Measurements from ENCODE around the gene MAP3K12. TPM values are rescaled to one million over a fixed set of nuclear protein-coding genes. Genes with fewer than 3 reads are reported as not detected.

Gene MAP3K12
- total RNA-seq, 1 donor: 33.1 TPM

GRCh38 chr12:53508534-53509170 lies 9.4 kb upstream of the MAP3K12 start:
- DNase-seq (ENCODE audit: low read depth in 2 of 3, low spot score in 2 of 3): peak; percentile 60 to 77 (median 65)

GRCh38 chr12:53507603-53507885 lies 8.3 kb upstream of the MAP3K12 start:
- no peak for DNase-seq (ENCODE audit: low read depth in 2 of 3, low spot score in 2 of 3)

- DNase-seq (ENCODE audit: low read depth in 2 of 3, low spot score in 2 of 3): no peak
Measured at GRCh38 chr12:53506881-53507602, 7.8 kb upstream of the MAP3K12 start, which contains the start of gene NPFF. TSS of gene NPFF (minus strand) at chr12:53507484. CDS start at chr12:53507474, 10 bp downstream.

GRCh38 chr12:53506450-53506785 lies 7.2 kb upstream of the MAP3K12 start:
- DNase-seq (ENCODE audit: low read depth in 2 of 3, low spot score in 2 of 3): no peak

GRCh38 chr12:53505555-53506449 lies 6.5 kb upstream of the MAP3K12 start:
- no peak for DNase-seq (ENCODE audit: low read depth in 2 of 3, low spot score in 2 of 3)

- DNase-seq (ENCODE audit: low read depth in 2 of 3, low spot score in 2 of 3): no peak
Measured at GRCh38 chr12:53505086-53505485, 5.8 kb upstream of the MAP3K12 start.

GRCh38 chr12:53504004-53504920 lies 5.0 kb upstream of the MAP3K12 start:
- no peak for DNase-seq (ENCODE audit: low read depth in 2 of 3, low spot score in 2 of 3)

- no peak for DNase-seq (ENCODE audit: low read depth in 2 of 3, low spot score in 2 of 3)
Measured at GRCh38 chr12:53502983-53503728, 3.9 kb upstream of the MAP3K12 start.

- DNase-seq (ENCODE audit: low read depth in 2 of 3, low spot score in 2 of 3): no peak
Measured at GRCh38 chr12:53502331-53502730, 3.1 kb upstream of the MAP3K12 start.

GRCh38 chr12:53501615-53502181 lies 2.4 kb upstream of the MAP3K12 start:
- no peak for DNase-seq (ENCODE audit: low read depth in 2 of 3, low spot score in 2 of 3)

- DNase-seq (ENCODE audit: low read depth in 2 of 3, low spot score in 2 of 3): peak; percentile 93 to 100 (median 99)
Measured at GRCh38 chr12:53500776-53501614, 1.7 kb upstream of the MAP3K12 start, which contains the start of gene TARBP2. TSS of gene TARBP2 (plus strand) at chr12:53501283. CDS start at chr12:53501409, 126 bp downstream.

GRCh38 chr12:53500142-53500775 lies 1.0 kb upstream of the MAP3K12 start:
- DNase-seq (ENCODE audit: low read depth in 2 of 3, low spot score in 2 of 3): peak in 2 of 3 donors; percentile 49 to 61

GRCh38 chr12:53498235-53498630 lies 1.0 kb downstream of the MAP3K12 start:
- no peak for DNase-seq (ENCODE audit: low read depth in 2 of 3, low spot score in 2 of 3)

GRCh38 chr12:53497461-53497860 lies 1.8 kb downstream of the MAP3K12 start:
- DNase-seq (ENCODE audit: low read depth in 2 of 3, low spot score in 2 of 3): no peak

GRCh38 chr12:53496752-53497032 lies 2.6 kb downstream of the MAP3K12 start:
- DNase-seq (ENCODE audit: low read depth in 2 of 3, low spot score in 2 of 3): no peak

- peak in 1 of 3 donors; percentile 25 for DNase-seq (ENCODE audit: low read depth in 2 of 3, low spot score in 2 of 3)
Measured at GRCh38 chr12:53495903-53496751, 3.1 kb downstream of the MAP3K12 start.

Data from hematopoietic multipotent progenitor cell (in vitro differentiated cells).